Glutamatergic neuron (in vitro differentiated cells): ENCODE measurements around the gene GET4. TPM values are rescaled to one million over a fixed set of nuclear protein-coding genes. Genes with fewer than 3 reads are reported as not detected.

Experiments
- DNase-seq: peaks from one replicate; pipeline ENCODE4 v3.0.0; 2022
- H3K27ac Mint-ChIP-seq: one replicate; pipeline ENCODE4 v1.8.0; 2020; ENCODE audit warnings: mild to moderate bottlenecking, mixed read lengths, inconsistent platforms; ENCODE audit not compliant: unreplicated experiment
- H3K27me3 Mint-ChIP-seq: one replicate; pipeline ENCODE4 v1.8.0; 2020; ENCODE audit warnings: mild to moderate bottlenecking, moderate library complexity, mixed read lengths, inconsistent platforms; ENCODE audit not compliant: unreplicated experiment
- H3K36me3 Mint-ChIP-seq: one replicate; pipeline ENCODE4 v1.8.0; 2020; ENCODE audit warnings: mild to moderate bottlenecking, mixed read lengths, inconsistent platforms; ENCODE audit not compliant: unreplicated experiment
- H3K4me1 Mint-ChIP-seq: one replicate; pipeline ENCODE4 v1.8.0; 2020; ENCODE audit warnings: mild to moderate bottlenecking, low read depth, mixed read lengths, inconsistent platforms; ENCODE audit not compliant: unreplicated experiment
- H3K4me3 Mint-ChIP-seq: one replicate; pipeline ENCODE4 v1.8.0; 2020; ENCODE audit warnings: mild to moderate bottlenecking, mixed read lengths, inconsistent platforms; ENCODE audit not compliant: unreplicated experiment
- H3K9me3 Mint-ChIP-seq: one replicate; pipeline ENCODE4 v1.8.0; 2020; ENCODE audit warnings: mild to moderate bottlenecking, moderate library complexity, mixed read lengths, inconsistent platforms; ENCODE audit not compliant: unreplicated experiment
- total RNA-seq: library from RNA; stranded (reverse); fragmentation: NEBNext Ultra II Directional; extraction: Animal tissue kit (Norgen Biotek cat#: 25700); gene quantifications from one replicate; pipeline ENCODE4 v1.2.1, GENCODE V29; 2021; ENCODE audit not compliant: unreplicated experiment
- TF ChIP-seq, protein P1 (sequence below): fragments of 200-600 bp; sonication (generic); IDR thresholded peaks from one replicate; pipeline ENCODE4 v1.5.0; 2021; ENCODE audit not compliant: partially characterized antibody, unreplicated experiment

Gene GET4
- total RNA-seq, 1 donor from 2014 or later, result 70.2 TPM

DNA sequence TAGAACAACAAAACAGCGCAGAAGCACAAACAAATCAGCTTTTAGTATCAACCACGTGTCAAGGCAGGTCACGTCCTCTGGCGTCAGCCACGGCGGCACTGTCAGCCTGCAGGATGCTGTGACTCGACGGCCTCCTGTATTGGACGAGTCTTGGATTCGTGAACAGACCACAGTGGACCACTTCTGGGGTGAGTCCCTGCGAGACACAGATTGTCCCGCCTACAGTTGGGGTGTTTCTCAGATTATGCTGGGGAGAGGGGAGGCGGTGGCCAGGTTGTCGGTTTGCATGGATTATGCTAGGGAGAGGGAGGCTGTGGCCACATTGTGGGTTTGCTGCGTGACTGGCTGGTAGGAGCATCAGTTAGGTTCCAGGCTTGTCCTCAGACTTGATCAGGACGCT, 34.4 kb upstream of the GET4 start:
- Mint-ChIP-seq H3K4me1 (peaks cover 36% of the 10 kb centered on the region), H3K36me3 (peaks cover 5% of the 10 kb centered on the region), H3K27ac (peak overlapping the region; percentile 83), H3K4me3 (no peak overlapping the region), H3K27me3 (peaks cover 19% of the 10 kb centered on the region), H3K9me3 (peaks cover 7% of the 10 kb centered on the region)
- TF ChIP-seq, protein P1, sequence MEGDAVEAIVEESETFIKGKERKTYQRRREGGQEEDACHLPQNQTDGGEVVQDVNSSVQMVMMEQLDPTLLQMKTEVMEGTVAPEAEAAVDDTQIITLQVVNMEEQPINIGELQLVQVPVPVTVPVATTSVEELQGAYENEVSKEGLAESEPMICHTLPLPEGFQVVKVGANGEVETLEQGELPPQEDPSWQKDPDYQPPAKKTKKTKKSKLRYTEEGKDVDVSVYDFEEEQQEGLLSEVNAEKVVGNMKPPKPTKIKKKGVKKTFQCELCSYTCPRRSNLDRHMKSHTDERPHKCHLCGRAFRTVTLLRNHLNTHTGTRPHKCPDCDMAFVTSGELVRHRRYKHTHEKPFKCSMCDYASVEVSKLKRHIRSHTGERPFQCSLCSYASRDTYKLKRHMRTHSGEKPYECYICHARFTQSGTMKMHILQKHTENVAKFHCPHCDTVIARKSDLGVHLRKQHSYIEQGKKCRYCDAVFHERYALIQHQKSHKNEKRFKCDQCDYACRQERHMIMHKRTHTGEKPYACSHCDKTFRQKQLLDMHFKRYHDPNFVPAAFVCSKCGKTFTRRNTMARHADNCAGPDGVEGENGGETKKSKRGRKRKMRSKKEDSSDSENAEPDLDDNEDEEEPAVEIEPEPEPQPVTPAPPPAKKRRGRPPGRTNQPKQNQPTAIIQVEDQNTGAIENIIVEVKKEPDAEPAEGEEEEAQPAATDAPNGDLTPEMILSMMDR, result no peak
- no peak for DNase-seq

DNA sequence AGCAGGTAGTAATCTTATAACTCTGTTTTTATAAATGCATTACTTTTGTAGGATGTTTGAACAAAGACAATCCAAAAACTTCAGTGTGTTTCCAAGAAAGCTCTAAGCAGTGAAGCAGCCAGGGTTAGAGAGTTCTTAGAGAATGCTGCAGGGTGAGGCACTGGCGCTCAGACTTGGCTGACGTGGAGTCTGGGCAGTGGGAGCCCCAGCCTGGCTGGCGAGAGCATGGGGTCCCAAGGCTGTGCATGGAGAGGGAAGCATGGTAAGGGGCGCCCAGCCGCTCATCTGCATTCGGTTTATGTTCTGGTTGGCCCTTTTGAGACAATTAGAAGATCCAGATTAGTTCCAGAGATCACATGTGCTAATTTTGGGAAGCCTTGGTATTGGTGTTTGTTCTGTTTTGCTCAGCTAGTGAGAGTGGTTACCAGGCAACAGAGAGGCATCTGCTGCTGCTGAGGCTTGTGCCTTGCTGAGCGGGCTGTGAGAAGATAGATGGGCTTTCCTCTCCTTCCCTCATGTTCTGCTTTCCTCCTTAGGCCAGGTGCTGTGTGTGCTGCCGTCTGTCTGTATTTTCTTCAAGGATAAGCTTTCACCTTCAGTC, 33.8 kb upstream of the GET4 start:
- Mint-ChIP-seq H3K4me3 (peak overlapping the region; percentile 58), H3K27me3 (peaks cover 17% of the 10 kb centered on the region), H3K4me1 (peaks cover 30% of the 10 kb centered on the region), H3K27ac (peak overlapping the region; percentile 83), H3K9me3 (peaks cover 7% of the 10 kb centered on the region), H3K36me3 (peaks cover 5% of the 10 kb centered on the region)
- TF ChIP-seq, protein P1, result no peak
- no peak for DNase-seq

DNA sequence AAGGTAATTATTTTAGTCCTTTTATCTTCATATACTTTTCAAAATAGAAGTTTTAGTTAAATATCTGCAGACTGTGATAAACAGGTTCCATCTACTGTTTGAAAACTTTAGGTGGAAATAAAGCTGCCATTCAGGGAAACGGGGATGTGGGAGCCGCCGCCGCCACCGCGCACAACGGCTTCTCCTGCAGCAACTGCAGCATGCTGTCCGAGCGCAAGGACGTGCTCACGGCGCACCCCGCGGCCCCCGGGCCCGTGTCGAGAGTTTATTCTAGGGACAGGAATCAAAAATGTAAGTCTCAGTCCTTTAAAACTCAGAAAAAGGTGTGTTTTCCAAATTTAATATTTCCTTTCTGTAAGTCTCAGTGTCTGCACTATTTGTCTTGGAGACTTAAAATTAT, 33.1 kb upstream of the GET4 start:
- peaks cover 9% of the 10 kb centered on the region for H3K9me3 Mint-ChIP-seq
- H3K27ac Mint-ChIP-seq, result peak overlapping the region; percentile 83
- H3K27me3 Mint-ChIP-seq, result peaks cover 17% of the 10 kb centered on the region
- DNase-seq, result no peak
- peaks cover 7% of the 10 kb centered on the region for H3K36me3 Mint-ChIP-seq
- peaks cover 26% of the 10 kb centered on the region for H3K4me1 Mint-ChIP-seq
- no peak overlapping the region for H3K4me3 Mint-ChIP-seq
- TF ChIP-seq, protein P1, result no peak

DNA sequence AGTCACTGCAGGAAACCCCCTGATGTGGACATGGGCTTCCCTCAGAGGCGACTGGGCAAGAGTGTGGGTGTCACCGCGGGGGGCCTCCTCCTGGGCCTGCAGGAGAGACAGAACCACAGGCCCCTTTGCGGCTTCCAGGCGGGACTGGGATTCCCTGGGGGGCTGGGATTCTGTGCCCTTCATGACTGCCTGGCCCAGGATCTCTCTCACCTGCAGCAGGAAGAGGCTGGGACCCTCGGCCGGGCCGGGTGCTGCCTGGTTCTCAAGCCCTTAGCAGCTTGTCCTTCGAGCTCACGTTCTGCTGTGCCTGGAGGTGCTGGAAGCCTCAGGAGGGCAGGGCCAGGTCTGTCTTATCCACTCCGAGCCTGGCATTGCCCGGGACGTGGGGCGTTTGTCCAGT, 32.3 kb upstream of the GET4 start:
- Mint-ChIP-seq H3K4me3 (no peak overlapping the region), H3K4me1 (peaks cover 20% of the 10 kb centered on the region), H3K36me3 (peaks cover 9% of the 10 kb centered on the region), H3K27me3 (peaks cover 17% of the 10 kb centered on the region), H3K9me3 (peaks cover 14% of the 10 kb centered on the region), H3K27ac (peak overlapping the region; percentile 17)
- TF ChIP-seq, protein P1, result no peak
- DNase-seq, result no peak

DNA sequence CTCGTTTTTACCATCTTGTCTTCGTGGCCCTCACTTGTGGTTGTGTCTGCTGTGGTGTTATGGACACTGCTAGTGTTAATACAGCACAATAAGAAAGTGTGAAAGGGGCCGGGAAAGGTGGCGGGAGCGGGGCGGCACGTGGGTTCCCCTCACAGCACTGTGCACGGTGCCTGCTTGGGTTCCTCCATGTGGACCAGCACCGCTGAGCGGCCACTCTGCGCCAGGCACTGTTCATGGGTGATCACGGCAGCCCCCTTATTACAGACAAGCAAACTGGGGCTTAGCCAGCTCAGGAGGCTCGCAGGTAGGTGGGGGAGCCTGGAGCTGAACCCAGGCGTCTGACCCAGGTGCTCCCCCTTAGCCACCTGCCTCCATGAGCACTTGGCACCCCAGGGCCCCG, 31.8 kb upstream of the GET4 start:
- TF ChIP-seq, protein P1, result no peak
- peaks cover 21% of the 10 kb centered on the region for H3K4me1 Mint-ChIP-seq
- no peak overlapping the region for H3K27ac Mint-ChIP-seq
- H3K36me3 Mint-ChIP-seq, result peaks cover 12% of the 10 kb centered on the region
- H3K4me3 Mint-ChIP-seq, result no peak overlapping the region
- H3K27me3 Mint-ChIP-seq, result peaks cover 16% of the 10 kb centered on the region
- no peak for DNase-seq
- peaks cover 17% of the 10 kb centered on the region for H3K9me3 Mint-ChIP-seq
